Activated CD8-positive, alpha-beta memory T cell treated with anti-CD3 and anti-CD28 coated beads for 4 hours (primary cell): Measurements from ENCODE around the gene PELI2.

Experiments used
- DNase-seq, 2 donors: peaks; one replicate each; pipeline ENCODE4 v3.0.0-alpha.2; 2020; ENCODE audit warnings: low read depth in 2 of 2

PELI2 gene

DNA sequence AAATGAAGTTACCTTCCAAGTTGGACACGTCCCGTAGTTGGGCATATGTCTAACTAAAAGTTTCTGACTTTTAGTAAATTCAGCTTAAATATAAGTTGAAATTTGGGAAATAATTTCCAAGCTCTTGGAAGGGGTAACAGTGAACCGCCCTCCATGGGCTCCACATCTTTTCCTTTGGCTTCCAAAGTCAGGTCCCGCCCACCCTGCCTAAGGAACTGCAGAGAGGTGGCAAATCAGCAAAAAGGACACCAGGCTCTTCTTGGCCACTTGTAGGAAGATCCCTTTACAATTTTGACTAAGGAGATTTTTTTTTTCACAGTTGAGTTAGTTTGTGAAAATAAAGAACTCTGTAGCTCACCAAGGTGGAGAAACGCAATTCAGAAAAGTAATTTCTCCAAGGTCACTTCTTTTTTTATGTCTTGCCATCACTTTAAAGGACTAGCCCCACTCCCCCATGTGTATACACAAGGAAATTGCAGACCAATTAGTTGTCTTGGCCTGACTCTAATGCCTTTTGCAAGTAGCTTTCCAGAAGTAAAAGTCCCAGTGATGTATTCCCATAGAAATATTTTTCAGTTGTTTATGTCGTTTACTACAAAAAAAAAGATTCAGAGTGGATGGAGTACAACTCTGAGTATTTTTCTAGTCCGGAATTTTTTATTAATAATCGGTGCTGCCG is 181.2 kb downstream of the PELI2 start:
- DNase-seq: no peak

DNA sequence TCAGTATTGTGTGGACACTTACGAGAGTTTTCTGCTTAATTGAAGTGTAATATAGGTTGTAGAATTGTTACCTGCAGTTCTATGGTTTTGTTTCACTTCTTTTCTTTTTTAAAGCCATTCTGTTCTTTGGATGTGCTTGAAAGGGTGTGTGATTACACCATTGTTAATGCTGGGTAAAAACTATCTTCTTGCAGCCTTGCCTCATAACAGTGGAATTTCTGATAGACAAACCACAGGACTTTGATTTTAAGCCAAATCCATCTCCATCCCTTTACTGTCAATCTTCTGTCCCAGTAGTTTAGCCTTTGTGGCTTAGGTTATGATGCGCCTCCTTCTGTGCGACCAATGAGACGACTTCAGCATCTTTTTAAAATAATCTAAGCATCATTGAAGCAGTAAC is 182.3 kb downstream of the PELI2 start:
- DNase-seq: no peak

DNA sequence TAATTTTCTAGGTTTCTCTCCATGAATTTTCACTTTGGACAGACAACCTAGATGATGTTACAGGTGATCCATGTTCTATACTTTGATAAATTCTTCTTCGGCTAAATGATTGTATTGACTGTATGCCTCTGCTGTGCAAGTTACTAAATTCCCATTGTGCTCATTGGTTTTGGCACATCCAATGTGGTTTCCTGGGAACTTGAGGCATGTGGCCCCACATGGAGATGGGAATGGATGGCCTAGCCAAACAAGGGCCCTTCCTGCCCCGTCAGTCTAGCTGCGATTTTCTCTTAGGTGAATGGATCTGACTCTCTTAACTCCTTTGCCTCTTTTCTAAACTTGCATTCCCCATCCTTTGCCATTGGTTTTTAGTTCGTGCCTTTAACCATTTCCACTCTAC is 186.2 kb downstream of the PELI2 start:
- no peak for DNase-seq

DNA sequence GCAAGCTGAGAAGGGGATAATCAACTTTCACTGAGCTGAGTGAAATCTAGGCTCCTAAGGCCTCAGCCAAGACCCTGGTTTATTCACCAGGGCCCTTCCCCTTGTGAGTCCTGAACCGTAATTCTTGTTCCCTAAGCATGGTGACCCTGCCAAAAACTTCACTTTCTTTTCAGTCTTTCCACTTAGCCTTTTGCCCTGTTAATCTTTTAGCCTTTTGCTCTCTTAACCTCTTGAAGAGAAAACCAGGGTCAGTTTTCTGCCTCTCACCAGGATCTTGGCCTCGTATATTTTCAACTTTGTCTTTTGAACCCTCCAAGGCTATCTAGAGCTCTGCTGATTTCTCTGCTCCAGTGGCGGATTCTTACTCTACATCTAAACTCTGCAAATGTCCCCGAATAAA is 191.0 kb downstream of the PELI2 start:
- DNase-seq: no peak

DNA sequence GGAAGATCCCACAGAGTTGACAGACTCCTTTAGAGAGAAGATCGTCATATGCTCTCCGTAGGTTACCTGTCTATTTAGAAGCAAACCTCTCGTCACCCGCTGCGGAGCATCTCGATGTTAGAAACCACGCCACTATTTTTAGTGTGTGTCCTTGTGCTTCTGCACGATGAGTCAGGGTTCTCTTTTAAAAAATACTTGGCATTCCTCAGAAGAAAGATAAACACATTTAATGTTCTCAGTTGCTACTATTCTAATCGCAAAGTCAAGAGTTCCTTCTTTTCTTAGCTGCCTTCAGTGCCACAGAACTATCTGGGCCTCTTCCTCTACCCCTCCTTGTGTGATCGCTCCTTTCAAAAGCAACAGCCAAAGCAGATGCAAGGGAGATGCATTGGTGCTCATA is 192.4 kb downstream of the PELI2 start:
- DNase-seq: no peak

DNA sequence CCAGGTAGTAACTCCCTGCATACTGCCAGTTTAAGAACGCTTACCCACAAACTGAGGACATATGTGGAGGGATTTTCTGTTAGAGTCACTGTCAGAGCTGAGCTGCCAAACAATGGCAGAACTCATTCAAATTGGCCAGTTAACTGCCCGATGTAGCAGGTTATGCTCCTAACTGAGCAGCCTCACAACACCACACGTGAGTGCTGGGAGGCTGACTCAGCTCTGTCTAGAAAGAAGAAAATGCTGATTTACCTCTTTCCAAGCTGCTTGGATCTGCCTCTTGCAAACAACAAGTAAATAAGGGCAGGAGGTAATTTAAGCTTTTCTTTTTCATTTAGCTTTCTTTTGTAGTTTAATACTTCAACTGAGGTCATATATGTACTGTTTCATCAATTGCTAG is 195.6 kb downstream of the PELI2 start:
- DNase-seq: no peak

DNA sequence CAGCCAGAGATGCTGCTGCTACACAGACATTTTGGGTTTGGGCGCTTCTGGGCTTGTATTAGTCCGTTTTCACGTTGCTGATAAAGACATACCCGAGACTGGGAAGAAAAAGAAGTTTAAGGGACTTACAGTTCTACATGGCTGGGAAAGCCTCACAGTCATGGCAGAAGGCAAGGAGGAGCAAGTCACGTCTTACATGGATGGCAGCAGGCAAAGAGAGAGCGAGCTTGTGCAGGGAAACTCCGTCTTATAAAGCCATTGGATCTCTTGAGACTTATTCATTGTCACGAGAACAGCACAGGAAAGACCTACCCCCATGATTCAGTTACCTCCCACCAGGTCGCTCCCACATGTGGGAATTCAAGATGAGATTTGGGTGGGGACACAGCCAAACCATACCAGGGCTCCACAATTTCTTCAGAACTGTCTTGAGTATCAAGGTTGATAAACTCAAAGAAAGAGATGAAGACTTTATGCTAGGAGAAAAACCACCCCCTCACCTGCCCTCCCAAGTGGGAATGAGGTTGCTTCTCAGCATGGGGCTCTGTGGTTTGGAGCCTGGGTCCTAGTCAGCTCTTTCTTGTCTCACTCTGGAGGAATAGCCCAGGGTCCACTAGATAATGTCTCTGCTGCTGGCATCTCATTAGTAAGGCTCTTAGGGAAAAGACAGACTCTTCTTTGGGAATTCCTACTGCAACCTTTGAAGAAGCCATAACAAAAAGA is 200.3 kb downstream of the PELI2 start:
- DNase-seq: no peak

DNA sequence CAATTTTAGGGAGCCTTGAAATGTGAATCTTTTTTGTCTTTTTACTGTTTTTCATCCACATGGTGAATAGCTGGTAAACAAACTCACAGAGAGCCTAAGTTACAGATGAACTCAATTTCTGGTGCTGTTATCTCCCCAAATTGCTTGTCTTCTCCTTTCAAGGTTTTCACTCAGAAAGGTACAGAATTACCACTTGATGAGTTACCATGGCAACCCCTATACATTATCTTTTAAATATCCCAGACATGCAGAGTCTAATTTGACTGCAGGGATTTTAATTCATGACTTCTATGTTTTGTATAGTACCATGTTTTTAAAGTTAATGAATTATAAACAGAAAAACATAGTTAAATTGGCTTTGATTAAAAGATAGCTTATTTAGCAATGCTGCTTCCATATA is 203.7 kb downstream of the PELI2 start:
- DNase-seq: no peak

DNA sequence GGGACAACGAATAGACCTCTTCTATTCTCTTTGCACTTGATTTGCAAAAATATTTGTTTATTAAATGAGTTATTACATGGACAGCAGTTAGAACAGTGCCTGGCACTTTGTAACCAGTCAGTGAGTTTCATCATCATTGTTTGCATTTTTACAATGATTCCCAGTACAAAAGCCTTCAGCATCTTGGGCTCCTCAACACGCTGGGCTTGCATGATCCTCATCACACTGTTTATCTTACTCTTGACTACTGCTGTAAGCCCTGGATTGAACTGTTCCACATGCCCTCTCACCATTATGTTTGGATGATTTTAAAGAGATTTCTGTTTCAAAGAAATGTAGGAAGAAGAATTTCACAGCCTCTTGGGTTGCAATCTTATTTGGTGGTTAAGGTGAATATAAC is 204.3 kb downstream of the PELI2 start:
- DNase-seq: no peak

DNA sequence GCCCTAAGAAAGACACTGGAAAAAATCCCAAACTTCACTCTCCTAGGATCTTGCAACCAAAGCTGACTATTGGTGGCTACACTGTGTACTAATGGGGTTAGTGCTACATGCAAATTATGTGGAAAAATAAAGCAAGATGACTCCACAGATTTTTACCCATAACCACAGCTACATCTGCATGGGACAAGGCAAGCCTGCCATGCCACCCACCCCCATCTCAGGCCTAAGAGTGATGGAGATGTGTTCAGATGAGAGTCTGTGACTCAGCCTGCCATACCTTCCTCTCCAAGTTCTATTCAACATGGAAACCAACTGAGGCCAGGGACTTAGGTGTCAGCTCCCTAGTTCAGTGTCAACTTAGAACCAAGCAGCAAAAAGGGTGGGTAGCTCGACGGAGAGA is 206.2 kb downstream of the PELI2 start:
- no peak for DNase-seq

DNA sequence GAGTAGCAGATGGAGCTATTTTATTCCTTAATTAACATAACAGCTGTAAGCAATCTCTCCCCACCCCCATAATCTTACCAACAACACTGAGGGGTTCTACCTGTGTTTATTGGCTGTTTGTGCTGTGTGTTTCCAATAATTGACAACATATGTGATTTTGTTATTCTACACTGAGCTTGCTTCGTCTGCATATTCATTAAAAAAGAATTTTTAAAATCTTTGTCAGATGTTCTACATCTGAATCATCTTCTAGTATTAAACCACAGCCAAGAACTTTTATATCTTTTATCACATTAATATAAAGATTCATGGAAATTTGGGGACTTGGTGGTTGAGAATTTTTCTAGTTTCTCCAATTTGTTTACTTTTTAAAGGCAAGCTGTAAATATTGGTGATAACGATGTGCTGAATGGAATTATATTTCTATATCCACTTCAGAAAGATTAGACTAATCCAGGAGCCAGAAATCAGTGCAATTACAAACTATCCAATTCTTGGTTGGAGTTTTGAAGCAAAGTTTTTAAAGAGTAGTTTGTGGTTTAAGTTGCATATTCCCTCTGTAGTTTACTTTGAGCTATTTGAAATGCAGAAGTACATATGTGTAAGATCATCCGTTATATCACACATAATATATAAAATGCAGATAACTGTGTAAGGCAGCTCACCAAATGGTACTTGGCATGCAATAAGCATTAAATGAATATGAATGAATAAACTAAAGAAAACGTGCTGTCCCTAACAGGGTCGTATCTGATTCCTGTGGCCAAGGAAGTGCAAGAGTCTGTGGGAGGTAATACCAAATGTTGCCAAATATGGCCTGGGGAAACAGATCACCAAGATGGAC is 206.9 kb downstream of the PELI2 start:
- DNase-seq: no peak

DNA sequence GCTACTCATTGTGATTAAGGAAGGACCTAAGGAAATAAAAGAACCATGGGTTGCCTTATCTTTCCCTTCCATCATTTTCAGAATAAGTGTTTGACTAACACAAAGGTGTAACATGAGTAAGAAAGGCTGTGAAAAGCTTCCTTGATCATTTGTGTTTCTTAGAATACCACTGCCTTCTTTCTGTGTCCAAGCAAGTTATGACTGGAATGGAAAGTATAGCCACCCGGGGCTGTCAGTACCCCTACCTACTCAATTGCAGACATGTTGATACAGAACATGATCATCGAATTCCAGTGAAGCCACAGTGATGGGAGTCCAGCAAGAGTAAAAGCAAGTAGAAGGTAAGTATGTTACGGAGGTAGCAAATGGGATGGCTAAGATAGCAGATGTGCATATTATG is 209.8 kb downstream of the PELI2 start:
- no peak for DNase-seq

DNA sequence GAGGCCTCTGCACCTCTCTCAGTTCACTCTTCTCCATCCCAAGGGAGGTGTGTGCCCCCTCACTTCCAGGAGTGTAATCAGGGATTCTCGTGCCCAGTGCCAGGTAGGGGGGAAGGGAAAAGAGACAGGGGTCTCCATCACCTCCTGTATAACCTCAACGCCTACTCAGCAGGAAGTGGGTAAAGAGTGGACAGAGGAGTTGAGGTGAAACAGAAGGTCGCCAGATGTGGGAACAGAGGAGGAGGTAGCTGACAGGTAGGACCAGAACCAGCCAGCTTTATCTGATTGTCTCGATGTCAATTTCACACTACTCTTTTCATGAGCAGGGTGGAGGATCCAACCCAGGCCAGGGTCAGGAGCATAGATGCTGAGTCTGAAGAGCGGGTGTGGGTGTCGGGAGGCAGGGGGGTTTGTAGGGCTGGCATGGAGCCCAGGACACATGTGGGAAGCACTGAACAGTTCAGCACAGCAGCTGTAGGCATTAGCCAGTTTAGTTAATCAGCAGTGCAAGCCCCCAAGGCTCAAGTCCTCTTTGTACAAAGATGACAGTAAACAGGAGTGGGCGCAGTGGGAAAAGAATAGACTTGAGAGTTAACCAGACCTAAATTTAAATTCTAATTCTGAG is 213.5 kb downstream of the PELI2 start:
- no peak for DNase-seq

DNA sequence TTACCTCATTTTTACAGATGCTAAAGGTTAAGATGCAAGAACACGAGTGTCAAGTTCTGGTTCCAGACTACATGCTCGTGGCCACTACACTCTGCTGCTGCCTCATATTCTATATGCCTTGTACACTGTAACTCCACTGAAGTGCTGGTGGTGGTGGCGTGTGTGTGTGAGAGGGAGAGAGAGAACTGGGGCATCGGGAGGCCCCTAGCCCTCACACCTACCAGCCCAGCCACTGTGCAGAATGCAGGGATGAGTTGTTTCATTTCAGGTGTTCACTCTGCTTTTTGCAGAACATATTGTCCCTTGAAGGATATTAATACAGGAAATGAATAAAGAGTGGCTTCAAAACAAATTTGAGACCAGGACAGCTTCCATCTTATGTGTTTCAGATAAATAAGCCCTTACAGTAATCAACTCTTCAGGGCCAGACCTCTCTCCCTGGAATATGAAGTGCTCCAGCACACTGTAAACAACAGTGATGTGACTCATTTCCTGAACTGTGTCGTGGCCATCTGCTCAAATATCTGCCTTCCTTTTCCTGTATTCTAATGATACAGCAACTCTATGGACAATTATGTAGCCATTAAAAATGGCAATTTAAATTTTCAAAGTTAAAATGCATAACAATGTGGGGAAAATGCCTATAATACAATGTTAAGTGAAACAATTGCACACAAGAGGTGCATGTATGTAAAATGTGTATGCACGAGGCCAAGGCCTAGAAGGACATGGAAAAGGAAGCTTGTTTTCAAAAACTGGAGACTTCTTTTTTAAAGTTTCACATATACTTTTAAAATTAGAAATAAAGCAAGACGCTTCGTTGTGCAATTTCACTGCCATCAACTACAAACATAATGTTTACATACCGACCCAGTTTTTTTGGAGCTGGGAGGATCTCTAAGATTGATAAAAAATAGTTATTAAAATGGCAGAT is 215.4 kb downstream of the PELI2 start:
- DNase-seq: no peak

DNA sequence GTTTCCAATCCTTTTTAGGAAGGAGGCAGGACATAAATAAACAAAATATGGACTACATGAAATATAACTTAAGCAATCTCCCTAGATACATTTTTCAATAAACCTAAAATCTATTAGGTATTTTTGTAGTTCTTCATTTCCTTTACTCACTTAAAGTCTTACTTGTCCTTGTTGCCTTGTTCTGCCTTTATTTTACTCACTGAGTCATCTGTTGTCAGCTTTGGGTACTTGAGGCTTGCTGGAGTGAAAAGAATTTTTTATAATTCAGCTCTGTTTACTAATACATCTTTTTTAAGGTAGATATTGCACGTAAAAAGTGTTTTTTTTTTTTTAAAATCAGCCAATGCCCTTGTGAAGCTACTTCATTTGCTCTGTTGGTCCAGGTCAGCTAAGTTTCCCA is 216.2 kb downstream of the PELI2 start:
- no peak for DNase-seq

DNA sequence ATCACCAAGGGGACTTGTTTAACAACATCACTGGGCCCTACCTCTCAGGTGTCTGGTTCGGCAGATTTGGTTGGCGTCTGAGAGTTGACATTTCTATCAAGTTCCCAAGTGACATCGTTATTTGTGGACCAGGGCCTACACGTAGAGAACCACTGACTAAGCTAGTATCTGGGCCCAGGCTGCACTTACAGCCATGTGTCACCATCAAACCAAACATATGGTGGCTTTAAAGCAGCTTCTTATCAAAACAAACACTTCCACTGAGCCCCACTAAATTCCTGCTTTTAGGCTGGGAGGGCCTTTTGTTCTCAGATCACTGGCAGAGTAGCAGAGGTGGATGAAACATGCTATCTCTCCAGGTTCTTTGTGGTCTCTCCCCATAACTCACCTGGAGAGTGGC is 220.5 kb downstream of the PELI2 start:
- DNase-seq: no peak

DNA sequence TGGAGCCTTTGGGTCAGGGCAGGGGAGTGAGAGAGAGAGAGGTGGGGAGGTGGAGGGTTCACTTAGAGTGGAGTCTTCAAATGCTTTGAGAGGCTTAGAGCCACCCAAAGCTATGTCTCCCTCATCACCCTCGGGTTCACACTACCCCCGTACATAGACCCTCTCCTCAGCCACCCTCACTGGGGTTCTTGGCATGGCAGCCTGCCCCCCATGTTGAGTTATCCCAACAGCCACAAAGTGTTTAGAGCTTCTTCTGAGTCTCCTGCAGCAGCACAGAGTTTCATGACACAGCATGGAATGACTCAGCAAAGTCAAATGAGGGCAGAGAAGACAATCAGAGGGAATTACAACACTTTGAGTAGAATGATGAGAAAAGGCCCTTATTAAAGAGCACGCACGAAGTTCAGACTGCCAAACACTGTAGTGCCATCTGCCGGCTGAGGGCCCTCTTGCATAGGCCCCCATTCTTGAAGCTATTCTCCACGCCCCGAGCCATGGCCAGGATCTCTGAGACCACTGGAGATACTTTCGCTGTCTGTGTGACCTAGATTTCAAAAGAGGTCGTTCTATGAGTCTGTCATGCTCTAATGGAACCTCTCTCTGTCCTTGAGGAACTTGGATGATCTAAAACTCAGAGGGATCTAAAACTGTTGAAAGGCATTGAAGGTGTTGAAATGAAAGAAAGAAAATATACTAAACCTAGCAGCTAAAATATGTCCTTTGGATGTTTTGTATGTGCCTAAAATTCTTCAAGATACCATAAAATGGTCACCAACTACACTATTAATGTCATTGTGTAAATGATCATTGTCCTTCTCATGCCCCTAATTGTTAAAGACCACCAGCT is 221.9 kb downstream of the PELI2 start:
- DNase-seq: peak in 1 of 2 donors; percentile 12

DNA sequence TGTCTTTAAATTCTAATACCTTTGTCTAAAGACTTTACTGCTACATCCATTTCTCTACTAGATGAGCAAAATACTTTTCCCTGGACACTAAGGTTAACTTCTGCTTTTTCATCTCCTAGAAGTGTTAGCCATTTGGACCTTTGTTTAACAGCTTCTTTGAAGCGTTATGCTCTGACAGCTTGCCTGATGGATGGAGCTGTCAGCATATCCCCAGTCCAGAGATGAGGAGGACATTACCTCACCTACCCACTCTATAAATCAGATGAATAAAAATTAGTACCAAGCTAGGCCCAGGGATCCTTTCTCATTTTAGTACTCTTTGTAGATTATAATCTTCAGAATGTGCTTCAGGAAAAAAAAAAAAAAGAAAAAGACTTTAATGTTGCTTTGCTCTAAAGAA is 222.7 kb downstream of the PELI2 start:
- DNase-seq: no peak

DNA sequence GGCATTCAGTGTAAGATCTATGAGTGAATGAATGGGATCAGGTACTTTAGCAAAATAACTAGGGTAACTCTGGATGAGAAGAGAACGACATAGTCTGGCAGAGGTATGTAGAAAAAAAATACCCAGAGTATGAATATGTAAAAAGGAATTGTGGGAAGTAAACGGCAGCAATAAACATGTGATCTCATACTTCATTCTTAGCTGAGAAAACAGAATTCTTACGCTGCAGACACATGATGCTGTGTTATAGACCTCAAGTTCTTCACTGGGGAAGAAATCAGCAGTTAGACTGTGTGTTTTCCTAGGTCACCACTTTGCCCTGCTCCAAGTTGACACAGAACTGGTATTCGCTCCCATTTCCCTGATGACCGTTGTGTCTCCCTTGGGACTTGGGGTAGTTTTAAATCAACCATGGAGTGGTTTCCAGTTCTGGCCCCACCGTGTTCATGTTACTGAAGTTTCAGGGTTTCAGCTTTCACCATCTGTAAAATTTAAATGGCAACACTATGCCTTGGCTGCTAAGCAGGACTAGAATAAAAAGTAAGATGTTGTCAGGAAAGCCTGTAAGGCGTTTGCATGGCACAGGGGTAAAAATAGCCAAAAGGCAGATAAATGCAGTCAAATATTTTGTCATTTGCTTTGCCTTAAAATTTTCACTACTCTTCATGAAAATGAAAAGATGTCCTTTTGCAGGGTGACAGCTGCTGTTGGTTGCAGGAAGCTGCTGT is 223.7 kb downstream of the PELI2 start:
- no peak for DNase-seq

DNA sequence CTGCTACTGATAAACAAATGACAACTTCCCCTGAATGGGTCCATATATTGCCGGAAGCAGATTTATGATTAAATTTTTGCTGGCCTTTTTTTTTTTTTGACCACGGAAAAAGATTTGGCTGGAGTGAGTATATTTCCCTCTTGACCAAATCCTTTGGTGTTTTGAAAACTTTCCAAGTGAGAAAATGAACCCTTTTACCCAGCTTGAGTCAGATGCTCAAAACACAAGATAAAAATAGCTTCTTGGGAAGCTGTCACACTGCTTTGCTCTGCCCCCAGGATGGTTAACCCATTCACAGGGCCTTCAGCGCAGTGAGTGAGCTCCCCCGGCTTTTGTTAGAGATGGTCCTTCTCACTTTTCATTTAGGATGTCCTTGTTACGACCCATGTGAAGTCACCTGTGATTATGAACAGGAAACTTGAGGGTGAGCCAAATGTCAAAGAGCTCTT is 224.3 kb downstream of the PELI2 start:
- no peak for DNase-seq
